ENCODE results near the gene TBC1D28.
"Not testable (repeated sequence)": the region's sequence is repeated elsewhere in the genome, so short reads cannot be mapped to it uniquely, and the experiment has no call there.

- TF ChIP-seq CTCF, POLR2A (IDR thresholded peaks at IDR 0.05): not testable (repeated sequence)
Measured at GRCh38 chr17:18643124-18643523, 1.1 kb downstream of the TBC1D28 start.

All from prostate gland (tissue), 2 donors.